ENCODE data around the gene LAT. TPM values are rescaled to one million over a fixed set of nuclear protein-coding genes. Genes with fewer than 3 reads are reported as not detected.
"Not testable (repeated sequence)": the region's sequence is repeated elsewhere in the genome, so short reads cannot be mapped to it uniquely, and the experiment has no call there.

The LAT gene
- total RNA-seq, result 10 to 100 TPM; 16.7 to 17.8 TPM
- 100 to 1,000 TPM in 1 of 2 donors, 1 to 10 TPM in 1; 9.0 to 155 TPM for polyA plus RNA-seq
- long read RNA-seq, donor 1, transcript LAT-203 (12 exons, 1,616 nt), result major isoform, 7 of 11 reads
- long read RNA-seq, donor 1, partial matches to known transcripts, result 0 of 11 reads
- long read RNA-seq, donor 1, other reads (novel, unspliced or antisense), result 1 of 11 reads
- long read RNA-seq, donor 2, partial matches to known transcripts, result 1 of 4 reads
- long read RNA-seq, donor 2, other reads (novel, unspliced or antisense), result 0 of 4 reads

- H3K36me3 ChIP-seq (ENCODE audit: control insufficient read depth in 1 of 2, insufficient read depth in 2 of 2, low read length in 1 of 2), result peaks cover 0 to 3% of the 10 kb centered on the region in 2 donors
These were observed at the start of gene LAT for GRCh38 chr16:28984619-28985135. TSS of gene LAT (plus strand) at chr16:28985052. CDS start at chr16:28985418, 366 bp downstream.

GRCh38 chr16:28935346-28935745, 49.5 kb upstream of the LAT start:
- Histone ChIP-seq H3K27me3 (ENCODE audit: control insufficient read depth in 1 of 2, insufficient read depth in 2 of 2, low read length in 1 of 2) (no peaks in the 10 kb centered on the region), H3K4me1 (ENCODE audit: control insufficient read depth in 1 of 2, insufficient read depth in 2 of 2, low read length in 2 of 2) (no peaks in the 10 kb centered on the region), H3K4me3 (ENCODE audit: low read length in 2 of 2) (no peak overlapping the region), H3K9me3 (ENCODE audit: control insufficient read depth, low read length) (no peaks in the 10 kb centered on the region), H3K36me3 (ENCODE audit: control insufficient read depth in 1 of 2, insufficient read depth in 2 of 2, low read length in 1 of 2) (no peaks in the 10 kb centered on the region), H3K27ac (ENCODE audit: low read depth in 1 of 2, low read length in 2 of 2) (no peak overlapping the region)
- intact Hi-C loops (cut with DNase I), result no loop called here
- DNase-seq, result no peak
- no peak for ATAC-seq (ENCODE audit: low FRiP score)
- WGBS, 2 donors, result 80 to 87% methylated on average over 4 of the region's 4 CpGs

More at GRCh38 chr16:28984619-28985135, at the start of gene LAT:
- Histone ChIP-seq H3K27me3 (ENCODE audit: control insufficient read depth in 1 of 2, insufficient read depth in 2 of 2, low read length in 1 of 2) (no peaks in the 10 kb centered on the region), H3K4me1 (ENCODE audit: control insufficient read depth in 1 of 2, insufficient read depth in 2 of 2, low read length in 2 of 2) (no peaks in the 10 kb centered on the region), H3K9me3 (ENCODE audit: control insufficient read depth, low read length) (no peaks in the 10 kb centered on the region), H3K4me3 (ENCODE audit: low read length in 2 of 2) (no peak within 1 kb of the TSS), H3K27ac (ENCODE audit: low read depth in 1 of 2, low read length in 2 of 2) (no peak within 1 kb of the TSS)
- DNase-seq, result no peak
- no peak for ATAC-seq (ENCODE audit: low FRiP score)
- intact Hi-C loops (cut with DNase I), result no loop called here
- WGBS, 2 donors, result 81 to 83% methylated on average over 17 to 24 of the region's 24 CpGs

- ATAC-seq (ENCODE audit: low FRiP score), result peak; percentile 94
- Histone ChIP-seq H3K4me1 (ENCODE audit: control insufficient read depth in 1 of 2, insufficient read depth in 2 of 2, low read length in 2 of 2) (no peaks in the 10 kb centered on the region), H3K36me3 (ENCODE audit: control insufficient read depth in 1 of 2, insufficient read depth in 2 of 2, low read length in 1 of 2) (no peaks in the 10 kb centered on the region), H3K4me3 (ENCODE audit: low read length in 2 of 2) (no peak overlapping the region), H3K9me3 (ENCODE audit: control insufficient read depth, low read length) (no peaks in the 10 kb centered on the region), H3K27ac (ENCODE audit: low read depth in 1 of 2, low read length in 2 of 2) (no peak overlapping the region), H3K27me3 (ENCODE audit: control insufficient read depth in 1 of 2, insufficient read depth in 2 of 2, low read length in 1 of 2) (no peaks in the 10 kb centered on the region)
- intact Hi-C loops (cut with DNase I), result no loop called here
- 26 to 28% methylated on average over 36 of the region's 36 CpGs for WGBS, 2 donors
- peak; percentile 91 to 93 for DNase-seq
These were observed 48.7 kb upstream of the LAT start for GRCh38 chr16:28935924-28936783.

GRCh38 chr16:28936784-28937155, 48.1 kb upstream of the LAT start:
- DNase-seq (no peak), ATAC-seq (ENCODE audit: low FRiP score) (no peak)
- WGBS, 2 donors, result 67 to 68% methylated on average over 26 of the region's 26 CpGs
- Histone ChIP-seq H3K27ac (ENCODE audit: low read depth in 1 of 2, low read length in 2 of 2) (no peak overlapping the region), H3K36me3 (ENCODE audit: control insufficient read depth in 1 of 2, insufficient read depth in 2 of 2, low read length in 1 of 2) (no peaks in the 10 kb centered on the region), H3K27me3 (ENCODE audit: control insufficient read depth in 1 of 2, insufficient read depth in 2 of 2, low read length in 1 of 2) (no peaks in the 10 kb centered on the region), H3K4me1 (ENCODE audit: control insufficient read depth in 1 of 2, insufficient read depth in 2 of 2, low read length in 2 of 2) (no peaks in the 10 kb centered on the region), H3K9me3 (ENCODE audit: control insufficient read depth, low read length) (no peaks in the 10 kb centered on the region), H3K4me3 (ENCODE audit: low read length in 2 of 2) (no peak overlapping the region)
- intact Hi-C loops (cut with DNase I), result no loop called here

- Histone ChIP-seq H3K36me3 (ENCODE audit: control insufficient read depth in 1 of 2, insufficient read depth in 2 of 2, low read length in 1 of 2) (no peaks in the 10 kb centered on the region), H3K27me3 (ENCODE audit: control insufficient read depth in 1 of 2, insufficient read depth in 2 of 2, low read length in 1 of 2) (no peaks in the 10 kb centered on the region), H3K9me3 (ENCODE audit: control insufficient read depth, low read length) (no peaks in the 10 kb centered on the region), H3K4me1 (ENCODE audit: control insufficient read depth in 1 of 2, insufficient read depth in 2 of 2, low read length in 2 of 2) (no peaks in the 10 kb centered on the region), H3K27ac (ENCODE audit: low read depth in 1 of 2, low read length in 2 of 2) (no peak overlapping the region), H3K4me3 (ENCODE audit: low read length in 2 of 2) (no peak overlapping the region)
- no peak for DNase-seq
- ATAC-seq (ENCODE audit: low FRiP score), result no peak
- intact Hi-C loops (cut with DNase I), result no loop called here
- 76 to 81% methylated on average over 14 of the region's 14 CpGs for WGBS, 2 donors
These were observed 47.5 kb upstream of the LAT start for GRCh38 chr16:28937222-28937876.

GRCh38 chr16:28938721-28939120, 46.1 kb upstream of the LAT start:
- no peaks in the 10 kb centered on the region for H3K4me1 ChIP-seq (ENCODE audit: control insufficient read depth in 1 of 2, insufficient read depth in 2 of 2, low read length in 2 of 2)
- H3K27me3 ChIP-seq (ENCODE audit: control insufficient read depth in 1 of 2, insufficient read depth in 2 of 2, low read length in 1 of 2), result no peaks in the 10 kb centered on the region
- H3K4me3 ChIP-seq (ENCODE audit: low read length in 2 of 2), result no peak overlapping the region
- 76 to 79% methylated on average over 7 of the region's 7 CpGs for WGBS, 2 donors
- DNase-seq (no peak), ATAC-seq (ENCODE audit: low FRiP score) (no peak)
- no peak overlapping the region for H3K27ac ChIP-seq (ENCODE audit: low read depth in 1 of 2, low read length in 2 of 2)
- H3K9me3 ChIP-seq (ENCODE audit: control insufficient read depth, low read length), result no peaks in the 10 kb centered on the region
- intact Hi-C loops (cut with DNase I), result no loop called here
- H3K36me3 ChIP-seq (ENCODE audit: control insufficient read depth in 1 of 2, insufficient read depth in 2 of 2, low read length in 1 of 2), result no peaks in the 10 kb centered on the region

- DNase-seq; H3K36me3 ChIP-seq (ENCODE audit: control insufficient read depth in 1 of 2, insufficient read depth in 2 of 2, low read length in 1 of 2); H3K4me1 ChIP-seq (ENCODE audit: control insufficient read depth in 1 of 2, insufficient read depth in 2 of 2, low read length in 2 of 2); H3K27me3 ChIP-seq (ENCODE audit: control insufficient read depth in 1 of 2, insufficient read depth in 2 of 2, low read length in 1 of 2); H3K9me3 ChIP-seq (ENCODE audit: control insufficient read depth, low read length); H3K4me3 ChIP-seq (ENCODE audit: low read length in 2 of 2); ATAC-seq (ENCODE audit: low FRiP score); H3K27ac ChIP-seq (ENCODE audit: low read depth in 1 of 2, low read length in 2 of 2); intact Hi-C loops (cut with DNase I): not testable (repeated sequence)
- 90 to 91% methylated on average over 7 of the region's 7 CpGs for WGBS, 2 donors
These were observed 45.0 kb upstream of the LAT start for GRCh38 chr16:28939825-28940224.

- intact Hi-C loops (cut with DNase I), result no loop called here
- DNase-seq (no peak), ATAC-seq (ENCODE audit: low FRiP score) (no peak)
- H3K27me3 ChIP-seq (ENCODE audit: control insufficient read depth in 1 of 2, insufficient read depth in 2 of 2, low read length in 1 of 2), result no peaks in the 10 kb centered on the region
- no peaks in the 10 kb centered on the region for H3K4me1 ChIP-seq (ENCODE audit: control insufficient read depth in 1 of 2, insufficient read depth in 2 of 2, low read length in 2 of 2)
- no peaks in the 10 kb centered on the region for H3K9me3 ChIP-seq (ENCODE audit: control insufficient read depth, low read length)
- no peak overlapping the region for H3K4me3 ChIP-seq (ENCODE audit: low read length in 2 of 2)
- H3K36me3 ChIP-seq (ENCODE audit: control insufficient read depth in 1 of 2, insufficient read depth in 2 of 2, low read length in 1 of 2), result no peaks in the 10 kb centered on the region
- H3K27ac ChIP-seq (ENCODE audit: low read depth in 1 of 2, low read length in 2 of 2), result no peak overlapping the region
These were observed 41.6 kb upstream of the LAT start for GRCh38 chr16:28943281-28943680.
